K562 (cell line): ENCODE results near the gene SYMPK. TPM values are rescaled to one million over a fixed set of nuclear protein-coding genes. Genes with fewer than 3 reads are reported as not detected.
A peak's percentile ranks its signal among the peaks of the same experiment; 100 is the strongest.

ENCODE experiments used
- DIDO1 ChIP-seq: fragments of 450-650 bp; IDR thresholded peaks from 2 replicates; pipeline ENCODE4 v1.6.1; 2016; ENCODE audit warnings: low read depth, missing biosample characterization, missing genetic modification characterization
- ELF4 ChIP-seq: fragments of 450-650 bp; formaldehyde crosslinking; IDR thresholded peaks from 2 replicates; pipeline ENCODE4 v1.4.0; 2022; ENCODE audit warnings: missing genetic modification characterization
- FOXA1 ChIP-seq: fragments of 450-650 bp; IDR thresholded peaks from 2 replicates; pipeline ENCODE4 v1.6.1; 2016; ENCODE audit warnings: mild to moderate bottlenecking, borderline replicate concordance
- NBN ChIP-seq: fragments of 450-650 bp; IDR thresholded peaks from 2 replicates; pipeline ENCODE4 v1.6.1; 2016; ENCODE audit warnings: low read depth, mild to moderate bottlenecking
- POLR2AphosphoS2 ChIP-seq: IDR thresholded peaks from 2 replicates; pipeline ENCODE4 v1.6.1; 2012; ENCODE audit warnings: low read length, improper control_type of control experiment
- PTRF ChIP-seq: fragments of 450-650 bp; IDR thresholded peaks from 2 replicates; pipeline ENCODE4 v1.6.1; 2016; ENCODE audit warnings: mild to moderate bottlenecking, missing genetic modification characterization, missing compliant biosample characterization
- PYGO2 ChIP-seq: fragments of 450-650 bp; IDR thresholded peaks from 2 replicates; pipeline ENCODE4 v1.6.1; 2016; ENCODE audit warnings: mild to moderate bottlenecking, missing genetic modification characterization, moderate library complexity, missing compliant biosample characterization
- RBBP5 ChIP-seq: fragments of 200-600 bp; sonication (generic); IDR thresholded peaks from 2 replicates; pipeline ENCODE4 v1.6.1; 2012; ENCODE audit warnings: borderline replicate concordance, mild to moderate bottlenecking, low read length, control low read depth, inconsistent platforms; ENCODE audit not compliant: insufficient read depth, poor library complexity, severe bottlenecking
- RCOR1 ChIP-seq, 2 experiments: IDR thresholded peaks; 2 replicates each; pipeline ENCODE4 v1.6.1; 2012; ENCODE audit warnings: low read depth in 2 of 2, low read length in 2 of 2, borderline replicate concordance in 1 of 2, improper control_type of control experiment in 1 of 2
- XRCC3 ChIP-seq: fragments of 450-650 bp; IDR thresholded peaks from 2 replicates; pipeline ENCODE4 v1.6.1; 2017; ENCODE audit warnings: mild to moderate bottlenecking, moderate library complexity
- ZNF551 ChIP-seq: fragments of 250-450 bp; sonication (Bioruptor Pico); IDR thresholded peaks from 2 replicates; pipeline ENCODE4 v1.5.0; 2021; ENCODE audit warnings: mild to moderate bottlenecking, moderate library complexity
- ZNF79 ChIP-seq: fragments of 250-450 bp; sonication (Bioruptor Pico); IDR thresholded peaks from 2 replicates; pipeline ENCODE4 v1.4.0; 2020; ENCODE audit warnings: low read depth, mild to moderate bottlenecking, moderate library complexity
- polyA plus RNA-seq, 8 experiments: library from polyadenylated mRNA; depleted of rRNA in 4 of 8; stranded (reverse) in 5 of 8; unstranded in 3 of 8; fragments of >200 nt; fragmentation: Nextera tagmentation in 2 of 8; fragmentation: Illumina TruSeq in 1 of 8; extraction: Ambion mirVana in 2 of 8; extraction: Trizol in 1 of 8; gene quantifications; 2 replicates each; pipeline versions ENCODE4 v1.2.1 to v1.2.3, GENCODE V29; 2011 to 2014; ENCODE audit warnings: inconsistent platforms in 1 of 8, missing spikeins in 1 of 8
- total RNA-seq, 7 experiments: library from RNA; depleted of rRNA in 6 of 7; stranded (reverse); fragments of >200 nt in 6 of 7; fragmentation: Illumina TruSeq in 2 of 7; extraction: Trizol in 2 of 7; gene quantifications; 2 replicates each; pipeline versions ENCODE4 v1.2.1 to v1.2.3, GENCODE V29; 2011 to 2021; ENCODE audit warnings: low replicate concordance in 1 of 7
- TF ChIP-seq, protein P1 (sequence below), 2 experiments: fragments of 200-800 bp in 1 of 2; sonication (Bioruptor generic) in 1 of 2; sonication (generic) in 1 of 2; formaldehyde crosslinking in 1 of 2; IDR thresholded peaks in 1 of 2; conservative IDR thresholded peaks in 1 of 2; 2 replicates each; pipeline versions ENCODE4 v1.5.0 to v1.6.1; 2016 to 2020; ENCODE audit warnings: missing compliant biosample characterization in 1 of 2, missing genetic modification characterization in 1 of 2, missing genetic modification reagents in 1 of 2
- TF ChIP-seq, protein P2 (sequence below): fragments of 250-450 bp; sonication (Bioruptor Pico); IDR thresholded peaks from 2 replicates; pipeline ENCODE4 v1.5.0; 2021
- TF ChIP-seq, protein P3 (sequence below): fragments of 450-650 bp; IDR thresholded peaks from 2 replicates; pipeline ENCODE4 v1.6.1; 2016; ENCODE audit warnings: borderline replicate concordance
- TF ChIP-seq, protein P4 (sequence below): fragments of 250-450 bp; sonication (Bioruptor Pico); IDR thresholded peaks from 2 replicates; pipeline ENCODE4 v1.5.0; 2021; ENCODE audit warnings: mild to moderate bottlenecking, borderline replicate concordance
- TF ChIP-seq, protein P5 (sequence below): IDR thresholded peaks from 2 replicates; pipeline ENCODE4 v1.6.1; 2011; ENCODE audit warnings: borderline replicate concordance, low read depth, mild to moderate bottlenecking, moderate library complexity, low read length; ENCODE audit not compliant: insufficient read depth, poor library complexity, severe bottlenecking

Gene SYMPK
- total and polyA plus RNA-seq, 9 of the 15 experiments (the other 6 are each of a cell fraction or from before 2014, with no cell fraction given): 0.73 to 95.5 (median 58.4) TPM

DNA sequence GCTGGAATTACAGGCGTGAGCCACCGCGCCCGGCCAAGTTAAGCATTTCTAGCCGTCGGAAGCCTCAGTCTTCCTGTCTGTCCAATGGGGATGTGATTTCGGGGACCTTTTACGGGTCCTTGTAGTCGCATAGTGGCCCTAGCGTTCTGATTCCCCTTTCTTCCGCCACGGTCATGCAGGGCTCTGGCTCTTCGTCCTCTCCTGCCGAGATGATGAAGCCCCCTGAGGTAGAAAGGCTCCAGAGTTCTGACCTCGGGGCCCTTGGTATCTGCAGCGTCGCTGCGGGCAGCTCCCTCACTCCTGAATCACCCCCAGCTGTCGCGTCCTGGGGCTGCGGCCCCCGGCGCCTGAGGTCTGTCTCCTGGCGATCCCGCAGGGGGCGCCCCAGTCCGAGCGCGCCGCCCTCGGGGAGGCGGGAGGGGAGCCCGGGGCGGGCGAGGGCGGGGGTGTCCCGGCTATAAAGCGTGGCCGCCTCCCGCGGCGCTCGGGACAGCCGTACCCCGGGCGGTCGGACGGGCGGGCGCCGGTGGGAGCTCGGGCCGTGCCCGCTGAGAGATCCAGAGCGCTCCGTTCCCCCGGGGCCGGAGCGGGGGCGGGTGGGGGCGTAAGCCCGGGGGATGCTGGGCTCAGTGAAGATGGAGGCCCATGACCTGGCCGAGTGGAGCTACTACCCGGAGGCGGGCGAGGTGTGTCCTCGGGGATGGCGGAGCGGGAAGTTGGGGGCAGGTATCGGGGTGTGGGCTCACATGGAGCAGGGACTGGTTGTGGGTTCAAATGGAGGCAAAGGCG lies 1.1 kb upstream of the SYMPK start, which contains the start of gene FOXA3 (continued):
- TF ChIP-seq, protein P1, sequence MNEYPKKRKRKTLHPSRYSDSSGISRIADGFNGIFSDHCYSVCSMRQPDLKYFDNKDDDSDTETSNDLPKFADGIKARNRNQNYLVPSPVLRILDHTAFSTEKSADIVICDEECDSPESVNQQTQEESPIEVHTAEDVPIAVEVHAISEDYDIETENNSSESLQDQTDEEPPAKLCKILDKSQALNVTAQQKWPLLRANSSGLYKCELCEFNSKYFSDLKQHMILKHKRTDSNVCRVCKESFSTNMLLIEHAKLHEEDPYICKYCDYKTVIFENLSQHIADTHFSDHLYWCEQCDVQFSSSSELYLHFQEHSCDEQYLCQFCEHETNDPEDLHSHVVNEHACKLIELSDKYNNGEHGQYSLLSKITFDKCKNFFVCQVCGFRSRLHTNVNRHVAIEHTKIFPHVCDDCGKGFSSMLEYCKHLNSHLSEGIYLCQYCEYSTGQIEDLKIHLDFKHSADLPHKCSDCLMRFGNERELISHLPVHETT (CRISPR knock-in tag; conservative IDR thresholded peaks at IDR 0.05 in 1 of 2, IDR thresholded peaks at IDR 0.05 in 1 of 2): peak in 1 of 2 experiments; percentile 64; a peak in 2 of 4 replicates
- TF ChIP-seq ELF4 (CRISPR knock-in tag): no peak
- TF ChIP-seq ZNF551: no peak
- no peak for TF ChIP-seq FOXA1
- TF ChIP-seq PYGO2 (tag): no peak
- no peak for TF ChIP-seq NBN
- TF ChIP-seq, protein P2, sequence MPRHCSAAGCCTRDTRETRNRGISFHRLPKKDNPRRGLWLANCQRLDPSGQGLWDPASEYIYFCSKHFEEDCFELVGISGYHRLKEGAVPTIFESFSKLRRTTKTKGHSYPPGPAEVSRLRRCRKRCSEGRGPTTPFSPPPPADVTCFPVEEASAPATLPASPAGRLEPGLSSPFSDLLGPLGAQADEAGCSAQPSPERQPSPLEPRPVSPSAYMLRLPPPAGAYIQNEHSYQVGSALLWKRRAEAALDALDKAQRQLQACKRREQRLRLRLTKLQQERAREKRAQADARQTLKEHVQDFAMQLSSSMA (CRISPR knock-in tag): no peak; the same call in 1 of the 2 replicates
- TF ChIP-seq, protein P3, sequence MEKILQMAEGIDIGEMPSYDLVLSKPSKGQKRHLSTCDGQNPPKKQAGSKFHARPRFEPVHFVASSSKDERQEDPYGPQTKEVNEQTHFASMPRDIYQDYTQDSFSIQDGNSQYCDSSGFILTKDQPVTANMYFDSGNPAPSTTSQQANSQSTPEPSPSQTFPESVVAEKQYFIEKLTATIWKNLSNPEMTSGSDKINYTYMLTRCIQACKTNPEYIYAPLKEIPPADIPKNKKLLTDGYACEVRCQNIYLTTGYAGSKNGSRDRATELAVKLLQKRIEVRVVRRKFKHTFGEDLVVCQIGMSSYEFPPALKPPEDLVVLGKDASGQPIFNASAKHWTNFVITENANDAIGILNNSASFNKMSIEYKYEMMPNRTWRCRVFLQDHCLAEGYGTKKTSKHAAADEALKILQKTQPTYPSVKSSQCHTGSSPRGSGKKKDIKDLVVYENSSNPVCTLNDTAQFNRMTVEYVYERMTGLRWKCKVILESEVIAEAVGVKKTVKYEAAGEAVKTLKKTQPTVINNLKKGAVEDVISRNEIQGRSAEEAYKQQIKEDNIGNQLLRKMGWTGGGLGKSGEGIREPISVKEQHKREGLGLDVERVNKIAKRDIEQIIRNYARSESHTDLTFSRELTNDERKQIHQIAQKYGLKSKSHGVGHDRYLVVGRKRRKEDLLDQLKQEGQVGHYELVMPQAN: no peak; the same call in 1 of the 2 replicates
- TF ChIP-seq ZNF79 (CRISPR knock-in tag): no peak
- TF ChIP-seq, protein P4, sequence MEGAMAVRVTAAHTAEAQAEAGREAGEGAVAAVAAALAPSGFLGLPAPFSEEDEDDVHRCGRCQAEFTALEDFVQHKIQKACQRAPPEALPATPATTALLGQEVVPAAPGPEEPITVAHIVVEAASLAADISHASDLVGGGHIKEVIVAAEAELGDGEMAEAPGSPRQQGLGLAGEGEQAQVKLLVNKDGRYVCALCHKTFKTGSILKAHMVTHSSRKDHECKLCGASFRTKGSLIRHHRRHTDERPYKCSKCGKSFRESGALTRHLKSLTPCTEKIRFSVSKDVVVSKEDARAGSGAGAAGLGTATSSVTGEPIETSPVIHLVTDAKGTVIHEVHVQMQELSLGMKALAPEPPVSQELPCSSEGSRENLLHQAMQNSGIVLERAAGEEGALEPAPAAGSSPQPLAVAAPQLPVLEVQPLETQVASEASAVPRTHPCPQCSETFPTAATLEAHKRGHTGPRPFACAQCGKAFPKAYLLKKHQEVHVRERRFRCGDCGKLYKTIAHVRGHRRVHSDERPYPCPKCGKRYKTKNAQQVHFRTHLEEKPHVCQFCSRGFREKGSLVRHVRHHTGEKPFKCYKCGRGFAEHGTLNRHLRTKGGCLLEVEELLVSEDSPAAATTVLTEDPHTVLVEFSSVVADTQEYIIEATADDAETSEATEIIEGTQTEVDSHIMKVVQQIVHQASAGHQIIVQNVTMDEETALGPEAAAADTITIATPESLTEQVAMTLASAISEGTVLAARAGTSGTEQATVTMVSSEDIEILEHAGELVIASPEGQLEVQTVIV (CRISPR knock-in tag): no peak
- TF ChIP-seq XRCC3: no peak
- TF ChIP-seq, protein P5, sequence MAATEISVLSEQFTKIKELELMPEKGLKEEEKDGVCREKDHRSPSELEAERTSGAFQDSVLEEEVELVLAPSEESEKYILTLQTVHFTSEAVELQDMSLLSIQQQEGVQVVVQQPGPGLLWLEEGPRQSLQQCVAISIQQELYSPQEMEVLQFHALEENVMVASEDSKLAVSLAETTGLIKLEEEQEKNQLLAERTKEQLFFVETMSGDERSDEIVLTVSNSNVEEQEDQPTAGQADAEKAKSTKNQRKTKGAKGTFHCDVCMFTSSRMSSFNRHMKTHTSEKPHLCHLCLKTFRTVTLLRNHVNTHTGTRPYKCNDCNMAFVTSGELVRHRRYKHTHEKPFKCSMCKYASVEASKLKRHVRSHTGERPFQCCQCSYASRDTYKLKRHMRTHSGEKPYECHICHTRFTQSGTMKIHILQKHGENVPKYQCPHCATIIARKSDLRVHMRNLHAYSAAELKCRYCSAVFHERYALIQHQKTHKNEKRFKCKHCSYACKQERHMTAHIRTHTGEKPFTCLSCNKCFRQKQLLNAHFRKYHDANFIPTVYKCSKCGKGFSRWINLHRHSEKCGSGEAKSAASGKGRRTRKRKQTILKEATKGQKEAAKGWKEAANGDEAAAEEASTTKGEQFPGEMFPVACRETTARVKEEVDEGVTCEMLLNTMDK: peak; percentile 98
- no peak for TF ChIP-seq POLR2AphosphoS2
- no peak for TF ChIP-seq RBBP5
- no peak for TF ChIP-seq PTRF (tag)
- TF ChIP-seq RCOR1 (IDR thresholded peaks at IDR 0.05; ENCODE audit: borderline replicate concordance in 1 of 2, low read depth in 2 of 2, low read length in 2 of 2): peak; percentile 36 to 84; a peak in 3 of 4 replicates
- no peak for TF ChIP-seq DIDO1 (tag)
